ENCODE results near the gene TRIM62.

The TRIM62 gene

GRCh38 chr1:33173091-33173490 lies 8.8 kb downstream of the TRIM62 start:
- Mint-ChIP-seq H3K9me3 (no peaks in the 10 kb centered on the region), H3K27ac (no peak overlapping the region), H3K27me3 (no peaks in the 10 kb centered on the region), H3K4me3 (no peak overlapping the region), H3K4me1 (peaks cover 12% of the 10 kb centered on the region), H3K36me3 (no peaks in the 10 kb centered on the region)
- DNase-seq: no peak
- CTCF ChIA-PET: no interaction called here

GRCh38 chr1:33171977-33172813 lies 9.6 kb downstream of the TRIM62 start:
- DNase-seq: no peak
- Mint-ChIP-seq H3K9me3 (no peaks in the 10 kb centered on the region), H3K4me3 (no peak overlapping the region), H3K27me3 (no peaks in the 10 kb centered on the region), H3K4me1 (peaks cover 12% of the 10 kb centered on the region), H3K36me3 (no peaks in the 10 kb centered on the region), H3K27ac (no peak overlapping the region)
- CTCF ChIA-PET: no interaction called here

- Mint-ChIP-seq H3K27me3 (no peaks in the 10 kb centered on the region), H3K4me1 (peaks cover 12% of the 10 kb centered on the region), H3K27ac (no peak overlapping the region), H3K36me3 (peaks cover 3% of the 10 kb centered on the region), H3K9me3 (no peaks in the 10 kb centered on the region), H3K4me3 (no peak overlapping the region)
- no peak for DNase-seq
- CTCF ChIA-PET: no interaction called here
These were observed 11.2 kb downstream of the TRIM62 start for GRCh38 chr1:33170351-33171274.

- Mint-ChIP-seq H3K4me3 (no peak overlapping the region), H3K9me3 (no peaks in the 10 kb centered on the region), H3K4me1 (peaks cover 12% of the 10 kb centered on the region), H3K27me3 (no peaks in the 10 kb centered on the region), H3K27ac (no peak overlapping the region), H3K36me3 (peaks cover 4% of the 10 kb centered on the region)
- CTCF ChIA-PET: no interaction called here
- no peak for DNase-seq
These were observed 12.4 kb downstream of the TRIM62 start for GRCh38 chr1:33169290-33170055.

- H3K27ac Mint-ChIP-seq: no peak overlapping the region
- no peak for DNase-seq
- CTCF ChIA-PET: interaction anchor here (1.2 kb wide), 1 partner anchor 31 kb away, joined by 4 read pairs; no protein-coding TSS in a partner anchor
- H3K4me3 Mint-ChIP-seq: no peak overlapping the region
- H3K9me3 Mint-ChIP-seq: no peaks in the 10 kb centered on the region
- H3K36me3 Mint-ChIP-seq: peaks cover 4% of the 10 kb centered on the region
- no peaks in the 10 kb centered on the region for H3K27me3 Mint-ChIP-seq
- peaks cover 12% of the 10 kb centered on the region for H3K4me1 Mint-ChIP-seq
These were observed 13.1 kb downstream of the TRIM62 start for GRCh38 chr1:33168556-33169289.

GRCh38 chr1:33167650-33168447 lies 14.0 kb downstream of the TRIM62 start:
- DNase-seq: no peak
- Mint-ChIP-seq H3K9me3 (no peaks in the 10 kb centered on the region), H3K4me1 (peaks cover 7% of the 10 kb centered on the region), H3K27me3 (no peaks in the 10 kb centered on the region), H3K36me3 (peaks cover 5% of the 10 kb centered on the region), H3K27ac (no peak overlapping the region), H3K4me3 (no peak overlapping the region)
- CTCF ChIA-PET: interaction anchor here (1.2 kb wide), 1 partner anchor 30 kb away, joined by 4 read pairs; no protein-coding TSS in a partner anchor

GRCh38 chr1:33165809-33166208 lies 16.0 kb downstream of the TRIM62 start:
- H3K27me3 Mint-ChIP-seq: no peaks in the 10 kb centered on the region
- H3K4me1 Mint-ChIP-seq: no peaks in the 10 kb centered on the region
- no peak overlapping the region for H3K27ac Mint-ChIP-seq
- CTCF ChIA-PET: no interaction called here
- no peak for DNase-seq
- H3K9me3 Mint-ChIP-seq: no peaks in the 10 kb centered on the region
- H3K36me3 Mint-ChIP-seq: peaks cover 5% of the 10 kb centered on the region
- H3K4me3 Mint-ChIP-seq: no peak overlapping the region

GRCh38 chr1:33165209-33165608 lies 16.6 kb downstream of the TRIM62 start:
- no peak for DNase-seq
- no peak overlapping the region for H3K27ac Mint-ChIP-seq
- no peaks in the 10 kb centered on the region for H3K4me1 Mint-ChIP-seq
- no peak overlapping the region for H3K4me3 Mint-ChIP-seq
- CTCF ChIA-PET: no interaction called here
- peaks cover 5% of the 10 kb centered on the region for H3K36me3 Mint-ChIP-seq
- H3K27me3 Mint-ChIP-seq: no peaks in the 10 kb centered on the region
- H3K9me3 Mint-ChIP-seq: no peaks in the 10 kb centered on the region

GRCh38 chr1:33163621-33164519 lies 18.0 kb downstream of the TRIM62 start:
- no peak overlapping the region for H3K27ac Mint-ChIP-seq
- no peak for DNase-seq
- H3K36me3 Mint-ChIP-seq: peaks cover 6% of the 10 kb centered on the region

GRCh38 chr1:33162141-33162540 lies 19.7 kb downstream of the TRIM62 start:
- Mint-ChIP-seq H3K4me1 (no peaks in the 10 kb centered on the region), H3K4me3 (no peak overlapping the region), H3K27ac (no peak overlapping the region), H3K36me3 (peaks cover 6% of the 10 kb centered on the region), H3K9me3 (no peaks in the 10 kb centered on the region), H3K27me3 (no peaks in the 10 kb centered on the region)
- CTCF ChIA-PET: interaction anchor here (0.6 kb wide), 1 partner anchor 180 kb away, joined by 3 read pairs; no protein-coding TSS in a partner anchor
- no peak for DNase-seq

More at GRCh38 chr1:33163621-33164519, 18.0 kb downstream of the TRIM62 start:
- Mint-ChIP-seq H3K27me3 (no peaks in the 10 kb centered on the region), H3K4me3 (no peak overlapping the region), H3K9me3 (no peaks in the 10 kb centered on the region), H3K4me1 (no peaks in the 10 kb centered on the region)
- CTCF ChIA-PET: no interaction called here

- no peak overlapping the region for H3K27ac Mint-ChIP-seq
- H3K9me3 Mint-ChIP-seq: no peaks in the 10 kb centered on the region
- no peaks in the 10 kb centered on the region for H3K27me3 Mint-ChIP-seq
- CTCF ChIA-PET: no interaction called here
- DNase-seq: no peak
- H3K4me3 Mint-ChIP-seq: no peak overlapping the region
- H3K4me1 Mint-ChIP-seq: no peaks in the 10 kb centered on the region
- peaks cover 6% of the 10 kb centered on the region for H3K36me3 Mint-ChIP-seq
These were observed 20.7 kb downstream of the TRIM62 start for GRCh38 chr1:33161061-33161681.

- DNase-seq: no peak
- Mint-ChIP-seq H3K9me3 (no peaks in the 10 kb centered on the region), H3K27ac (no peak overlapping the region), H3K4me3 (no peak overlapping the region), H3K4me1 (no peaks in the 10 kb centered on the region), H3K36me3 (peaks cover 3% of the 10 kb centered on the region), H3K27me3 (no peaks in the 10 kb centered on the region)
- CTCF ChIA-PET: interaction anchor here (0.8 kb wide), 1 partner anchor 136 kb away, joined by 3 read pairs; no protein-coding TSS in a partner anchor
These were observed 22.3 kb downstream of the TRIM62 start for GRCh38 chr1:33159577-33159976.

Data from activated naive CD4-positive, alpha-beta T cell treated with anti-CD3 and anti-CD28 coated beads, Interleukin-2, amount 10 ng/mL, durations not matched to agents 7 days and 5 days (primary cell).